ENCODE measurements around the gene PGAP6. TPM values are rescaled to one million over a fixed set of nuclear protein-coding genes. Genes with fewer than 3 reads are reported as not detected.
"Not testable (repeated sequence)": the region's sequence is repeated elsewhere in the genome, so short reads cannot be mapped to it uniquely, and the experiment has no call there.

The PGAP6 gene
- total and polyA plus RNA-seq, 7 experiments from 2014 or later: 17.0 to 107 (median 52.4) TPM

DNA sequence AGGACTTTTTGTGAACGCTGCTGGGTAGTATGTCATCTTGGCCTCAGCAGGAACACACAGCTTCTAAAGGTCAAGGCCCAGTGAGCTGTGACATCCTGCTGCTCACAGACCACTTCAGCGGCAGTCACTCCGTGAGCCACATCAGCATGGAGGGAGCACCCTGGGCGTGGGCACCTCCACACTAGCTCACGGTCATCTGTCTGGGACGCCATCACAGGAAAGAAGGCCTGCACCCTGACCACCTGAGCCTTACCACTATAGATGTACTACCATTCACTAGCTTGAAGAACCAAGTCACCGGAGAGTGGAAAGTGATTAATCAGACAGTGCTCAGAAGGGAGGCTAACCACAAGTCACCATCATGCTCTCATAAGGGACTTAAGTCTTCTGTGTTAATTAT is 32.6 kb downstream of the PGAP6 start:
- Mint-ChIP-seq H3K9me3 (no peaks in the 10 kb centered on the region), H3K4me1 (peaks cover 37 to 75% (median 67%) of the 10 kb centered on the region in 7 donors), H3K27ac (peak overlapping the region in 3 of 9 donors; percentile 46 to 63 (median 48)), H3K36me3 (peaks cover 2 to 38% (median 5%) of the 10 kb centered on the region in 5 donors), H3K27me3 (no peaks in the 10 kb centered on the region), H3K4me3 (peak overlapping the region in 5 of 10 donors; percentile 17 to 93 (median 53))
- Histone ChIP-seq H3K4me1 (ENCODE audit: control insufficient read depth in 2 of 2, insufficient read depth in 2 of 2, low read length in 2 of 2) (peaks cover 40 to 46% of the 10 kb centered on the region in 2 donors), H3K27ac (ENCODE audit: low read depth, low read length) (no peak overlapping the region), H3K9me3 (ENCODE audit: control insufficient read depth in 2 of 3, low read length in 3 of 3) (no peaks in the 10 kb centered on the region), H3K27me3 (ENCODE audit: control insufficient read depth in 2 of 2, insufficient read depth in 2 of 2, low read length in 2 of 2) (no peaks in the 10 kb centered on the region), H3K36me3 (ENCODE audit: control insufficient read depth in 2 of 3, insufficient read depth in 3 of 3, low read length in 3 of 3) (peaks cover 0 to 34% (median 0%) of the 10 kb centered on the region in 3 experiments), H3K4me3 (ENCODE audit: low read length) (no peak overlapping the region)
- CTCF ChIA-PET: interaction anchor here (1.5 to 2.7 kb wide), 2 partner anchors 13 to 113 kb away, joined by 3 to 7 read pairs; no protein-coding TSS in a partner anchor
- POLR2A ChIA-PET: interaction anchor here (0.7 to 1.2 kb wide), 5 partner anchors 15 to 243 kb away, joined by 3 to 10 read pairs (median 3); no protein-coding TSS in a partner anchor
- intact Hi-C loops (cut with micrococcal nuclease): no loop called here
- DNase-seq (no peak), ATAC-seq (no peak)

DNA sequence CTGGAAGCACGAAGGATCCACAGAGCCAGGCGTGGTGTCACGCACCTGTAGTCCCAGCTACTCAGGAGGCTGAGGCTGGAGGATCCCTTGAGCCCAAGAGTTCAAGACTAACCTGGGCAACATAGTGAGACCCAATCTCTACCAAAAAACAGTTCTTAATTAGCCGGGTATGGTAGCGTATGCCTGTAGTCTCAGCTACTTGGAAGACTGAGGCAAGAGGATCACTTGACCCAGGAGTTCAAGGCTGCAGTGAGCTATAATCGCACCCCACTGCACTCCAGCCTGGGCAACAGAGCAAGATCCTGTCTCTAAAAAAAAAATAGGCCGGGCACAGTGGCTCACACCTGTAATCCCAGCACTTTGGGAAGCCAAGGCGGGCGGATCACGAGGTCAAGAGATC is 33.3 kb downstream of the PGAP6 start:
- not testable (repeated sequence) for H3K27ac ChIP-seq (ENCODE audit: low read depth, low read length)

GRCh38 chr16:347203-347602 is 34.6 kb downstream of the PGAP6 start:
- Mint-ChIP-seq H3K4me3 (peak overlapping the region in 4 of 10 donors; percentile 6 to 69 (median 30)), H3K36me3 (peaks cover 2 to 47% (median 8%) of the 10 kb centered on the region in 5 donors), H3K9me3 (peaks cover 0 to 1% (median 0%) of the 10 kb centered on the region in 11 donors), H3K4me1 (peaks cover 45 to 82% (median 75%) of the 10 kb centered on the region in 7 donors), H3K27me3 (no peaks in the 10 kb centered on the region), H3K27ac (peak overlapping the region in 7 of 9 donors; percentile 9 to 86 (median 62))
- Histone ChIP-seq H3K4me1 (ENCODE audit: control insufficient read depth in 2 of 2, insufficient read depth in 2 of 2, low read length in 2 of 2) (peaks cover 30 to 38% of the 10 kb centered on the region in 2 donors), H3K27ac (ENCODE audit: low read depth, low read length) (no peak overlapping the region), H3K4me3 (ENCODE audit: low read length) (no peak overlapping the region), H3K27me3 (ENCODE audit: control insufficient read depth in 2 of 2, insufficient read depth in 2 of 2, low read length in 2 of 2) (no peaks in the 10 kb centered on the region), H3K36me3 (ENCODE audit: control insufficient read depth in 2 of 3, insufficient read depth in 3 of 3, low read length in 3 of 3) (peaks cover 0 to 44% (median 4%) of the 10 kb centered on the region in 3 experiments), H3K9me3 (ENCODE audit: control insufficient read depth in 2 of 3, low read length in 3 of 3) (no peaks in the 10 kb centered on the region)
- DNase-seq: no peak
- ChIA-PET POLR2A (no interaction called here), CTCF (interaction anchor here (0.7 to 1.3 kb wide), 2 partner anchors 42 to 250 kb away, joined by 3 read pairs; no protein-coding TSS in a partner anchor)
- intact Hi-C loops (cut with micrococcal nuclease): no loop called here
- ATAC-seq: no peak

More for the DNA sequence above, 33.3 kb downstream of the PGAP6 start:
- peak overlapping the region in 1 of 10 donors; percentile 32 for H3K4me3 Mint-ChIP-seq
- H3K27ac Mint-ChIP-seq: peak overlapping the region in 4 of 9 donors; percentile 14 to 79 (median 65)
- H3K4me1 Mint-ChIP-seq: peaks cover 35 to 71% (median 63%) of the 10 kb centered on the region in 7 donors
- DNase-seq; ATAC-seq; H3K27me3 Mint-ChIP-seq; intact Hi-C loops (cut with micrococcal nuclease); H3K9me3 ChIP-seq (ENCODE audit: control insufficient read depth in 2 of 3, low read length in 3 of 3); H3K9me3 Mint-ChIP-seq; H3K27me3 ChIP-seq (ENCODE audit: control insufficient read depth in 2 of 2, insufficient read depth in 2 of 2, low read length in 2 of 2); H3K4me3 ChIP-seq (ENCODE audit: low read length): not testable (repeated sequence)
- ChIA-PET POLR2A (interaction anchor here (0.9 to 1.2 kb wide), 2 partner anchors 24 to 131 kb away, joined by 4 to 10 read pairs; no protein-coding TSS in a partner anchor), CTCF (interaction anchor here (0.7 to 1.5 kb wide), 2 partner anchors 13 to 37 kb away, joined by 3 to 4 read pairs; no protein-coding TSS in a partner anchor)
- Histone ChIP-seq H3K36me3 (ENCODE audit: control insufficient read depth in 2 of 3, insufficient read depth in 3 of 3, low read length in 3 of 3) (peaks cover 0 to 34% (median 0%) of the 10 kb centered on the region in 3 experiments), H3K4me1 (ENCODE audit: control insufficient read depth in 2 of 2, insufficient read depth in 2 of 2, low read length in 2 of 2) (peaks cover 32 to 42% of the 10 kb centered on the region in 2 donors)
- H3K36me3 Mint-ChIP-seq: peaks cover 2 to 38% (median 5%) of the 10 kb centered on the region in 5 donors

DNA sequence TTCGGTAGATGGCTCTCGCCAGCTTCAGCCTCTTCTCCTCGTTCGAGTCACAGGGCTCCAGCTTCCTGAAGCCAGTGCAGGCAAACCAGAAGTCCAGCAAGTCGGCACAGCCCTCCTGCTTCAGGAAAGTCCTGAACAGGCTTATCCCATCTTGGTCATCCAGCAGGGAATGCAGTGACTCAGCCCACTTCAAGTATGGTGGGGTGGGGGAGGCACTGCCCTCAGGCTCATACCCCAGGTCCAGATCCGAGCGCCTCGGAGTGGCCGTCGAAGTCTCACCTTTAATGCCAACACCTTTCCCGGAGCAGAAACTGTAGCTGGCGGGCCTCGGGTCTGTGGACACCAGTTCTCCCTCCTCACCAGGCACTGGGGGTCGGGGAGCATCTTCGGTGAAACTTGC is 35.2 kb downstream of the PGAP6 start:
- no peak overlapping the region for H3K27ac Mint-ChIP-seq
- no peak for ATAC-seq
- POLR2A ChIA-PET: interaction anchor here (1.2 kb wide), 1 partner anchor 10 kb away, joined by 4 read pairs; no protein-coding TSS in a partner anchor

GRCh38 chr16:345772-346171 is 36.0 kb downstream of the PGAP6 start:
- Histone ChIP-seq H3K36me3 (ENCODE audit: control insufficient read depth in 2 of 3, insufficient read depth in 3 of 3, low read length in 3 of 3) (peaks cover 0 to 44% (median 4%) of the 10 kb centered on the region in 3 experiments), H3K9me3 (ENCODE audit: control insufficient read depth in 2 of 3, low read length in 3 of 3) (no peaks in the 10 kb centered on the region), H3K27me3 (ENCODE audit: control insufficient read depth in 2 of 2, insufficient read depth in 2 of 2, low read length in 2 of 2) (no peaks in the 10 kb centered on the region), H3K4me1 (ENCODE audit: control insufficient read depth in 2 of 2, insufficient read depth in 2 of 2, low read length in 2 of 2) (peaks cover 26 to 29% of the 10 kb centered on the region in 2 donors), H3K4me3 (ENCODE audit: low read length) (no peak overlapping the region), H3K27ac (ENCODE audit: low read depth, low read length) (no peak overlapping the region)
- ChIA-PET POLR2A (interaction anchor here (1.2 kb wide), 1 partner anchor 10 kb away, joined by 4 read pairs; no protein-coding TSS in a partner anchor), CTCF (interaction anchor here (1.1 to 1.3 kb wide), 2 partner anchors 41 to 110 kb away, joined by 3 to 5 read pairs; no protein-coding TSS in a partner anchor)
- no peak for ATAC-seq
- Mint-ChIP-seq H3K27ac (peak overlapping the region in 2 of 9 donors; percentile 8 to 18), H3K9me3 (peaks cover 0 to 1% (median 0%) of the 10 kb centered on the region in 11 donors), H3K4me3 (peak overlapping the region in 1 of 10 donors; percentile 19), H3K27me3 (no peaks in the 10 kb centered on the region), H3K36me3 (peaks cover 5 to 51% (median 8%) of the 10 kb centered on the region in 5 donors), H3K4me1 (peaks cover 47 to 86% (median 78%) of the 10 kb centered on the region in 7 donors)
- intact Hi-C loops (cut with micrococcal nuclease): no loop called here
- DNase-seq: no peak

More for the DNA sequence above, 35.2 kb downstream of the PGAP6 start:
- no peak for DNase-seq
- Histone ChIP-seq H3K4me3 (ENCODE audit: low read length) (no peak overlapping the region), H3K27ac (ENCODE audit: low read depth, low read length) (no peak overlapping the region), H3K4me1 (ENCODE audit: control insufficient read depth in 2 of 2, insufficient read depth in 2 of 2, low read length in 2 of 2) (peaks cover 31 to 36% of the 10 kb centered on the region in 2 donors), H3K27me3 (ENCODE audit: control insufficient read depth in 2 of 2, insufficient read depth in 2 of 2, low read length in 2 of 2) (no peaks in the 10 kb centered on the region), H3K36me3 (ENCODE audit: control insufficient read depth in 2 of 3, insufficient read depth in 3 of 3, low read length in 3 of 3) (peaks cover 0 to 44% (median 4%) of the 10 kb centered on the region in 3 experiments), H3K9me3 (ENCODE audit: control insufficient read depth in 2 of 3, low read length in 3 of 3) (no peaks in the 10 kb centered on the region)
- peaks cover 48 to 88% (median 81%) of the 10 kb centered on the region in 7 donors for H3K4me1 Mint-ChIP-seq
- peaks cover 5 to 51% (median 8%) of the 10 kb centered on the region in 5 donors for H3K36me3 Mint-ChIP-seq
- no peaks in the 10 kb centered on the region for H3K27me3 Mint-ChIP-seq
- intact Hi-C loops (cut with micrococcal nuclease): no loop called here
- no peak overlapping the region for H3K4me3 Mint-ChIP-seq
- CTCF ChIA-PET: interaction anchor here (0.7 to 1.3 kb wide), 3 partner anchors 41 to 249 kb away, joined by 3 to 5 read pairs (median 3); no protein-coding TSS in a partner anchor
- H3K9me3 Mint-ChIP-seq: peaks cover 0 to 1% (median 0%) of the 10 kb centered on the region in 11 donors

DNA sequence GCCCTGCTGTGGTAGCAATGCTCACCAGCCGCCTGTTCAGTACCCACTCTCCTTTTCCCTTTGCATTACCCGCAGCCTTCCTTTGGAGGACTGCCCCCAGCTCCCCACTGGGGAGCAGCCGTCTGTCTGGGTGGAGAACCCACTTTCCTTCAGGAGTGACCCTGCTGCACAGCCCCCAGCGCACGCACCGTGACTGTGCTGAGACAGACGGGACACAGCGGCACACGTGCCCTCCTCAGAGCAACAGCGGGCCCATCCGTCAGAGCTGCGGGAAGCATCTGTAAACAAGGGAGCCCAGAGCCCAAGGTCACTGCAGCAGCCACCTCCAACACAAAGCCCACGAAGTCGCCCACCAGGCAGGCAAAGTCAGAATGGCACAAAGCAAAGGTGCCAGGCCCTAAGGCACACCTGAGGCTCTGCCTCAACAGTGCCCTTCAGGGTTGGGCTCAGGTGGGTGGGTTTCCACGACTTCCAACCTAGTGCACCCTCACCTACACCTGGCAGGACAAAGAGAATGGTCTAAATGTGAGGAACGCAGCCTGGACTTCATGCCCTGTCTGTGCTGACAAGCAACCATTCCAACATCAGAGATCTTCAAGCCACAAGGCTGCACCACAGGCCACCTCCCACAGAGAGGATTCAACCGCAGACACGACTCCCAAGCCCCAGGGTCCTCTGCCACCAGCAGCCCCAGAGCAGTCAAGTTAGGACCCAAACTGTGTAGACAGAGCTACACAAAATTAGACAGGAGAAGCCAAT is 39.1 kb downstream of the PGAP6 start:
- Histone ChIP-seq H3K9me3 (ENCODE audit: control insufficient read depth in 2 of 3, low read length in 3 of 3) (no peaks in the 10 kb centered on the region), H3K27me3 (ENCODE audit: control insufficient read depth in 2 of 2, insufficient read depth in 2 of 2, low read length in 2 of 2) (no peaks in the 10 kb centered on the region), H3K36me3 (ENCODE audit: control insufficient read depth in 2 of 3, insufficient read depth in 3 of 3, low read length in 3 of 3) (peaks cover 0 to 44% (median 4%) of the 10 kb centered on the region in 3 experiments), H3K4me3 (ENCODE audit: low read length) (no peak overlapping the region), H3K4me1 (ENCODE audit: control insufficient read depth in 2 of 2, insufficient read depth in 2 of 2, low read length in 2 of 2) (peaks cover 26 to 35% of the 10 kb centered on the region in 2 donors), H3K27ac (ENCODE audit: low read depth, low read length) (peak overlapping the region; percentile 26)
- peak overlapping the region; percentile 22 to 74 (median 58) for H3K4me3 Mint-ChIP-seq
- H3K27me3 Mint-ChIP-seq: no peaks in the 10 kb centered on the region
- POLR2A ChIA-PET: interaction anchor here (1.2 kb wide), 1 partner anchor 9 kb away, joined by 3 read pairs; no protein-coding TSS in a partner anchor
- peak in 1 of 9 donors; percentile 24 for DNase-seq
- H3K36me3 Mint-ChIP-seq: peaks cover 4 to 42% (median 5%) of the 10 kb centered on the region in 5 donors
- intact Hi-C loops (cut with micrococcal nuclease): no loop called here
- H3K4me1 Mint-ChIP-seq: peaks cover 30 to 85% (median 68%) of the 10 kb centered on the region in 7 donors
- peaks cover 0 to 1% (median 0%) of the 10 kb centered on the region in 11 donors for H3K9me3 Mint-ChIP-seq
- peak; percentile 31 for ATAC-seq
- CTCF ChIA-PET: interaction anchor here (1.1 kb wide), 1 partner anchor 18 kb away, joined by 3 read pairs; no protein-coding TSS in a partner anchor
- H3K27ac Mint-ChIP-seq: peak overlapping the region in 8 of 9 donors; percentile 1 to 87 (median 66)
